Muscle layer of duodenum (tissue), 2 donors: ENCODE results near the gene APOC1.
A peak's percentile ranks its signal among the peaks of the same experiment; 100 is the strongest.
"Not testable (repeated sequence)": the region's sequence is repeated elsewhere in the genome, so short reads cannot be mapped to it uniquely, and the experiment has no call there.

Source experiments
- H3K27ac ChIP-seq: one replicate; pipeline ENCODE4 v1.7.0; 2013; ENCODE audit warnings: mild to moderate bottlenecking, low read length
- H3K27me3 ChIP-seq: one replicate; pipeline ENCODE4 v1.7.0; 2013; ENCODE audit warnings: low read depth, mild to moderate bottlenecking, control low read depth, low read length
- H3K36me3 ChIP-seq, 2 donors: one replicate each; pipeline ENCODE4 v1.7.0; 2013; ENCODE audit warnings: low read length in 2 of 2, control low read depth in 1 of 2, mild to moderate bottlenecking in 1 of 2; ENCODE audit not compliant: insufficient read depth in 2 of 2, control insufficient read depth in 1 of 2
- H3K4me1 ChIP-seq, 2 donors: one replicate each; pipeline ENCODE4 v1.7.0; 2013; ENCODE audit warnings: low read length in 2 of 2, mild to moderate bottlenecking in 2 of 2, control low read depth in 1 of 2, moderate library complexity in 1 of 2; ENCODE audit not compliant: insufficient read depth in 2 of 2, control insufficient read depth in 1 of 2
- H3K4me3 ChIP-seq, 2 donors: one replicate each; pipeline ENCODE4 v1.7.0; 2013; ENCODE audit warnings: low read length in 2 of 2, low read depth in 1 of 2, mild to moderate bottlenecking in 1 of 2
- H3K9me3 ChIP-seq, 2 donors: one replicate each; pipeline ENCODE4 v1.7.0; 2013; ENCODE audit warnings: low read length in 2 of 2, control low read depth in 1 of 2, mild to moderate bottlenecking in 1 of 2; ENCODE audit not compliant: control insufficient read depth in 1 of 2
- donor health status: healthy.

The APOC1 gene

GRCh38 chr19:44904426-44904994 lies 9.9 kb upstream of the APOC1 start:
- peaks cover 14 to 34% of the 10 kb centered on the region in 2 donors for H3K36me3 ChIP-seq
- H3K4me3 ChIP-seq = no peak overlapping the region
- peaks cover 0 to 17% of the 10 kb centered on the region in 2 donors for H3K4me1 ChIP-seq
- H3K9me3 ChIP-seq = no peaks in the 10 kb centered on the region
- H3K27me3 ChIP-seq = peaks cover 20% of the 10 kb centered on the region
- no peak overlapping the region for H3K27ac ChIP-seq

- Histone ChIP-seq H3K27me3 (peaks cover 20% of the 10 kb centered on the region), H3K27ac (no peak within 1 kb of the TSS), H3K4me1 (peaks cover 0 to 17% of the 10 kb centered on the region in 2 donors), H3K9me3 (no peaks in the 10 kb centered on the region), H3K4me3 (peak within 1 kb of the TSS in 1 of 2 donors; percentile 26), H3K36me3 (peaks cover 5 to 25% of the 10 kb centered on the region in 2 donors)
These were observed 8.8 kb upstream of the APOC1 start, which contains the start of gene APOE for GRCh38 chr19:44905437-44906160. TSS of gene APOE (plus strand) at chr19:44905796. CDS start at chr19:44906625, 829 bp downstream.

GRCh38 chr19:44907613-44908012 lies 6.8 kb upstream of the APOC1 start:
- no peak overlapping the region for H3K4me3 ChIP-seq
- no peaks in the 10 kb centered on the region for H3K9me3 ChIP-seq
- H3K27me3 ChIP-seq = peaks cover 20% of the 10 kb centered on the region
- peaks cover 2 to 7% of the 10 kb centered on the region in 2 donors for H3K36me3 ChIP-seq
- H3K27ac ChIP-seq = no peak overlapping the region
- H3K4me1 ChIP-seq = peaks cover 0 to 27% of the 10 kb centered on the region in 2 donors

- Histone ChIP-seq H3K27ac (no peak overlapping the region), H3K4me1 (peaks cover 0 to 27% of the 10 kb centered on the region in 2 donors), H3K4me3 (no peak overlapping the region), H3K27me3 (peaks cover 20% of the 10 kb centered on the region), H3K36me3 (peaks cover 0 to 2% of the 10 kb centered on the region in 2 donors), H3K9me3 (no peaks in the 10 kb centered on the region)
These were observed 6.2 kb upstream of the APOC1 start for GRCh38 chr19:44908074-44908835.

GRCh38 chr19:44908836-44909261 lies 5.6 kb upstream of the APOC1 start:
- no peak overlapping the region for H3K27ac ChIP-seq
- no peaks in the 10 kb centered on the region for H3K36me3 ChIP-seq
- no peaks in the 10 kb centered on the region for H3K9me3 ChIP-seq
- H3K4me1 ChIP-seq = peaks cover 0 to 24% of the 10 kb centered on the region in 2 donors
- H3K27me3 ChIP-seq = peaks cover 20% of the 10 kb centered on the region
- H3K4me3 ChIP-seq = no peak overlapping the region

GRCh38 chr19:44909775-44910174 lies 4.6 kb upstream of the APOC1 start:
- Histone ChIP-seq H3K4me3 (no peak overlapping the region), H3K36me3 (no peaks in the 10 kb centered on the region), H3K27ac (no peak overlapping the region), H3K27me3 (peaks cover 18% of the 10 kb centered on the region), H3K9me3 (no peaks in the 10 kb centered on the region), H3K4me1 (peaks cover 0 to 28% of the 10 kb centered on the region in 2 donors)

GRCh38 chr19:44911896-44912295 lies 2.5 kb upstream of the APOC1 start:
- H3K4me3 ChIP-seq, H3K27me3 ChIP-seq, H3K36me3 ChIP-seq, H3K9me3 ChIP-seq, H3K27ac ChIP-seq: not testable (repeated sequence)
- peaks cover 0 to 16% of the 10 kb centered on the region in 2 donors for H3K4me1 ChIP-seq

- H3K4me3 ChIP-seq = no peak overlapping the region
- no peaks in the 10 kb centered on the region for H3K27me3 ChIP-seq
- peaks cover 0 to 16% of the 10 kb centered on the region in 2 donors for H3K4me1 ChIP-seq
- no peaks in the 10 kb centered on the region for H3K9me3 ChIP-seq
- no peaks in the 10 kb centered on the region for H3K36me3 ChIP-seq
- H3K27ac ChIP-seq = no peak overlapping the region
These were observed 1.6 kb upstream of the APOC1 start for GRCh38 chr19:44912854-44913253.

GRCh38 chr19:44913512-44914432 lies 636 bp upstream of the APOC1 start:
- not testable (repeated sequence) for H3K27me3 ChIP-seq, H3K36me3 ChIP-seq, H3K9me3 ChIP-seq, H3K27ac ChIP-seq
- Histone ChIP-seq H3K4me3 (peak overlapping the region in 1 of 2 donors; percentile 42), H3K4me1 (peaks cover 0 to 16% of the 10 kb centered on the region in 2 donors)

GRCh38 chr19:44924243-44924725 lies 9.9 kb downstream of the APOC1 start:
- H3K4me3 ChIP-seq = no peak overlapping the region
- H3K36me3 ChIP-seq = no peaks in the 10 kb centered on the region
- no peaks in the 10 kb centered on the region for H3K9me3 ChIP-seq
- peak overlapping the region; percentile 31 for H3K27ac ChIP-seq
- H3K27me3 ChIP-seq = no peaks in the 10 kb centered on the region
- H3K4me1 ChIP-seq = no peaks in the 10 kb centered on the region
